HepG2 (cell line): ENCODE data around the gene HOXD4. TPM values are rescaled to one million over a fixed set of nuclear protein-coding genes. Genes with fewer than 3 reads are reported as not detected.

Source experiments
- ATM ChIP-seq: fragments of 450-650 bp; IDR thresholded peaks from 2 replicates; pipeline ENCODE4 v1.7.1; 2017; ENCODE audit warnings: mild to moderate bottlenecking, borderline replicate concordance
- CBX1 ChIP-seq: IDR thresholded peaks from one replicate; pipeline ENCODE4 v1.6.1; 2016; ENCODE audit warnings: antibody characterized with exemption, low read depth
- CREB1 ChIP-seq, 2 experiments: fragments of 450-650 bp in 1 of 2; IDR thresholded peaks; 2 replicates each; pipeline ENCODE4 v1.6.1; 2016 to 2017; ENCODE audit warnings: control low read depth in 1 of 2, mild to moderate bottlenecking in 1 of 2, missing compliant biosample characterization in 1 of 2, missing genetic modification characterization in 1 of 2
- GATA4 ChIP-seq: sonication (generic); IDR thresholded peaks from 2 replicates; pipeline ENCODE4 v1.6.1; 2016; ENCODE audit warnings: antibody characterized with exemption, low read depth, borderline replicate concordance
- JUND ChIP-seq: sonication (generic); formaldehyde crosslinking; IDR thresholded peaks from 2 replicates; pipeline ENCODE4 v1.8.0; 2022; ENCODE audit warnings: mild to moderate bottlenecking, missing genetic modification reagents
- MTF1 ChIP-seq: sonication (generic); formaldehyde crosslinking; IDR thresholded peaks from 2 replicates; pipeline ENCODE4 v1.5.0; 2020; ENCODE audit warnings: missing genetic modification reagents
- ONECUT2 ChIP-seq: sonication (generic); formaldehyde crosslinking; IDR thresholded peaks from 2 replicates; pipeline ENCODE4 v1.4.0; 2020; ENCODE audit warnings: missing genetic modification reagents
- PCBP2 ChIP-seq: fragments of 200-400 bp; formaldehyde crosslinking; optimal IDR thresholded peaks from 2 replicates; pipeline ENCODE3; 2018; ENCODE audit warnings: low read length, low read depth; ENCODE audit not compliant: poor library complexity, severe bottlenecking
- POLR2AphosphoS5 ChIP-seq: IDR thresholded peaks from 2 replicates; pipeline ENCODE4 v1.6.1; 2012; ENCODE audit warnings: low read depth, low read length
- ZBTB39 ChIP-seq: sonication (generic); formaldehyde crosslinking; IDR thresholded peaks from 2 replicates; pipeline ENCODE4 v1.5.0; 2020; ENCODE audit warnings: missing genetic modification reagents
- ZBTB7B ChIP-seq: sonication (generic); formaldehyde crosslinking; IDR thresholded peaks from 2 replicates; pipeline ENCODE4 v1.4.0; 2020; ENCODE audit warnings: missing genetic modification reagents
- ZEB1 ChIP-seq: IDR thresholded peaks from 2 replicates; pipeline ENCODE4 v1.6.1; 2012; ENCODE audit warnings: mild to moderate bottlenecking, low read depth, inconsistent platforms; ENCODE audit not compliant: insufficient replicate concordance
- ZNF136 ChIP-seq: sonication (generic); formaldehyde crosslinking; IDR thresholded peaks from 2 replicates; pipeline ENCODE4 v1.8.1; 2022; ENCODE audit warnings: low read depth, mild to moderate bottlenecking, moderate library complexity, missing genetic modification reagents
- ZNF256 ChIP-seq: sonication (generic); formaldehyde crosslinking; conservative IDR thresholded peaks from 2 replicates; pipeline ENCODE4 v1.4.0; 2020; ENCODE audit warnings: missing genetic modification reagents
- ZNF292 ChIP-seq: sonication (generic); formaldehyde crosslinking; IDR thresholded peaks from 2 replicates; pipeline ENCODE4 v1.8.1; 2022; ENCODE audit warnings: mild to moderate bottlenecking, low read depth, missing genetic modification reagents, borderline replicate concordance
- ZNF556 ChIP-seq: sonication (generic); formaldehyde crosslinking; IDR thresholded peaks from 2 replicates; pipeline ENCODE4 v1.4.0; 2020; ENCODE audit warnings: mild to moderate bottlenecking, missing genetic modification reagents, borderline replicate concordance
- ZNF639 ChIP-seq: conservative IDR thresholded peaks from 2 replicates; pipeline ENCODE4 v1.6.1; 2018; ENCODE audit warnings: missing genetic modification reagents
- ZNF75D ChIP-seq: sonication (generic); formaldehyde crosslinking; IDR thresholded peaks from 2 replicates; pipeline ENCODE4 v1.8.1; 2023; ENCODE audit warnings: missing genetic modification reagents, mild to moderate bottlenecking, borderline replicate concordance
- ZNF784 ChIP-seq: sonication (generic); formaldehyde crosslinking; IDR thresholded peaks from 2 replicates; pipeline ENCODE4 v1.5.1; 2020; ENCODE audit warnings: missing genetic modification reagents, mild to moderate bottlenecking, borderline replicate concordance
- ZNF850 ChIP-seq: sonication (generic); formaldehyde crosslinking; conservative IDR thresholded peaks from 2 replicates; pipeline ENCODE4 v1.9.0; 2021; ENCODE audit warnings: mild to moderate bottlenecking, missing genetic modification reagents
- ZSCAN20 ChIP-seq: sonication (generic); formaldehyde crosslinking; IDR thresholded peaks from 2 replicates; pipeline ENCODE4 v1.4.0; 2020; ENCODE audit warnings: missing genetic modification reagents, mild to moderate bottlenecking, borderline replicate concordance
- polyA plus RNA-seq, 8 experiments: library from polyadenylated mRNA; depleted of rRNA in 3 of 8; stranded (reverse) in 7 of 8; unstranded in 1 of 8; fragments of >200 nt; fragmentation: Illumina TruSeq in 4 of 8; extraction: Trizol in 4 of 8; gene quantifications; 2 replicates each; pipeline versions ENCODE4 v1.2.1 to v1.2.3, GENCODE V29; 2011 to 2016; ENCODE audit warnings: low read depth in 4 of 8, missing spikeins in 1 of 8, mixed read lengths in 1 of 8; ENCODE audit not compliant: insufficient read depth in 1 of 8
- total RNA-seq, 5 experiments: library from RNA; depleted of rRNA; stranded (reverse); fragments of >200 nt; fragmentation: Illumina TruSeq; extraction: Trizol; gene quantifications; 2 replicates each; pipeline ENCODE4 v1.2.3, GENCODE V29; 2016; ENCODE audit warnings: low read depth in 1 of 5
- TF ChIP-seq, protein P1 (sequence below): fragments of 450-650 bp; IDR thresholded peaks from 2 replicates; pipeline ENCODE4 v1.6.1; 2016
- TF ChIP-seq, protein P2 (sequence below): sonication (generic); formaldehyde crosslinking; IDR thresholded peaks from 2 replicates; pipeline ENCODE4 v1.4.0; 2020; ENCODE audit warnings: low read depth, mild to moderate bottlenecking, missing genetic modification reagents

HOXD4 gene
- total and polyA plus RNA-seq, 2 of the 13 experiments (the other 11 are each of a cell fraction or from before 2014, with no cell fraction given): not detected

GRCh38 chr2:176187899-176188773, 36.8 kb downstream of the HOXD4 start, which contains the start of gene HOXD1 (continued):
- 0 out of 2 replicates have a peak, but pooled peaks have one; percentile 43 for TF ChIP-seq ZNF256 (CRISPR knock-in tag)
- no peak for TF ChIP-seq ZBTB7B (CRISPR knock-in tag)
- no peak for TF ChIP-seq ZEB1
- no peak; the same call in 1 of the 2 replicates for TF ChIP-seq ZBTB39 (CRISPR knock-in tag)
- no peak for TF ChIP-seq ONECUT2 (CRISPR knock-in tag)
- TF ChIP-seq, protein P1, sequence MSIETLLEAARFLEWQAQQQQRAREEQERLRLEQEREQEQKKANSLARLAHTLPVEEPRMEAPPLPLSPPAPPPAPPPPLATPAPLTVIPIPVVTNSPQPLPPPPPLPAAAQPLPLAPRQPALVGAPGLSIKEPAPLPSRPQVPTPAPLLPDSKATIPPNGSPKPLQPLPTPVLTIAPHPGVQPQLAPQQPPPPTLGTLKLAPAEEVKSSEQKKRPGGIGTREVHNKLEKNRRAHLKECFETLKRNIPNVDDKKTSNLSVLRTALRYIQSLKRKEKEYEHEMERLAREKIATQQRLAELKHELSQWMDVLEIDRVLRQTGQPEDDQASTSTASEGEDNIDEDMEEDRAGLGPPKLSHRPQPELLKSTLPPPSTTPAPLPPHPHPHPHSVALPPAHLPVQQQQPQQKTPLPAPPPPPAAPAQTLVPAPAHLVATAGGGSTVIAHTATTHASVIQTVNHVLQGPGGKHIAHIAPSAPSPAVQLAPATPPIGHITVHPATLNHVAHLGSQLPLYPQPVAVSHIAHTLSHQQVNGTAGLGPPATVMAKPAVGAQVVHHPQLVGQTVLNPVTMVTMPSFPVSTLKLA: no peak
- 0 out of 2 replicates have a peak, but pooled peaks have one; percentile 26 for TF ChIP-seq ZNF556 (CRISPR knock-in tag)
- peak; percentile 29 for TF ChIP-seq CBX1
- 0 out of 2 replicates have a peak, but pooled peaks have one; percentile 10 for TF ChIP-seq ZNF292
- TF ChIP-seq CREB1 (IDR thresholded peaks at IDR 0.05): no peak
- TF ChIP-seq CREB1 (CRISPR knock-in tag; IDR thresholded peaks at IDR 0.05): no peak; the same call in 1 of the 2 replicates
- no peak for TF ChIP-seq ZNF639 (CRISPR knock-in tag)
- peak; percentile 69 for TF ChIP-seq POLR2AphosphoS5
- TF ChIP-seq ZSCAN20 (CRISPR knock-in tag): no peak
- no peak for TF ChIP-seq JUND
- no peak for TF ChIP-seq ZNF850 (CRISPR knock-in tag)
- TF ChIP-seq ATM: no peak
- TF ChIP-seq ZNF136 (CRISPR knock-in tag): 0 out of 2 replicates have a peak, but pooled peaks have one; percentile 46
- no peak for TF ChIP-seq ZNF784
- TF ChIP-seq PCBP2: no peak
- no peak for TF ChIP-seq GATA4
- TF ChIP-seq MTF1: no peak
- TF ChIP-seq ZNF75D: no peak
- TF ChIP-seq, protein P2, sequence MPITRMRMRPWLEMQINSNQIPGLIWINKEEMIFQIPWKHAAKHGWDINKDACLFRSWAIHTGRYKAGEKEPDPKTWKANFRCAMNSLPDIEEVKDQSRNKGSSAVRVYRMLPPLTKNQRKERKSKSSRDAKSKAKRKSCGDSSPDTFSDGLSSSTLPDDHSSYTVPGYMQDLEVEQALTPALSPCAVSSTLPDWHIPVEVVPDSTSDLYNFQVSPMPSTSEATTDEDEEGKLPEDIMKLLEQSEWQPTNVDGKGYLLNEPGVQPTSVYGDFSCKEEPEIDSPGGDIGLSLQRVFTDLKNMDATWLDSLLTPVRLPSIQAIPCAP (CRISPR knock-in tag): no peak; the same call in 1 of the 2 replicates
